KBM-7 (cell line): ENCODE results near the gene CRADD.
"Not testable (repeated sequence)": the region's sequence is repeated elsewhere in the genome, so short reads cannot be mapped to it uniquely, and the experiment has no call there.

Experiments
- DNase-seq: peaks from one replicate; pipeline ENCODE4 v3.0.0-alpha.2; 2015
- in situ Hi-C: fragments of 300-500 bp; cut with MboI; formaldehyde crosslinking; loops from 2 replicates; pipeline ENCODE4 v1.14.3; 2020; ENCODE audit warnings: low sequenced_read_pairs, low pct_unique_long_range_greater_than_20kb, mixed read lengths

The CRADD gene

DNA sequence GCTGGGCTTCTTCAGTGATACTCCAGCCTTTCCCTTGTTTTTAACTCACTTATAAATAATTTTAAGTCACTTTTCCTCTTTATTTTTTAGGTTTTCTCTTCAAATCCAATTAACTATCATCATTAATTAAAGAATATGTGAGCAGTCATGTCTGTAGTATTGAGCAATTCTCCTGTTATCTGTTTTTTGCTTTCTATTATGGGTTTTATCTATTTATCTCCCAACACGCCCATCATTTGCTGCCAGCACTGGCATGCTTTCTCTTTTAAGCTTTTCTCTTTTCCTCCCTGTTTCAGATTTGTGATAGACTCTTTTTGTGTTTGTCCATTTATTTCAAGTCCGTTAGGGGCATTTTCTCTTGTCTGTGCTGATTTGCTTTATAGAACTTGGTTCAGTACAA, 72.3 kb downstream of the CRADD start:
- in situ Hi-C loops, result no loop called here
- no peak for DNase-seq

GRCh38 chr12:93750056-93750455, 72.9 kb downstream of the CRADD start:
- in situ Hi-C loops, result loop anchor here (25.0 kb wide), 1 partner anchor 337 kb away; no protein-coding TSS in a partner anchor
- DNase-seq, result no peak

GRCh38 chr12:93751864-93752610, 74.9 kb downstream of the CRADD start:
- DNase-seq, result no peak
- in situ Hi-C loops, result loop anchor here (25.0 kb wide), 1 partner anchor 335 kb away; no protein-coding TSS in a partner anchor

- no peak for DNase-seq
- in situ Hi-C loops, result loop anchor here (25.0 kb wide), 1 partner anchor 334 kb away; no protein-coding TSS in a partner anchor
Measured at GRCh38 chr12:93753285-93753684, 76.1 kb downstream of the CRADD start.

DNA sequence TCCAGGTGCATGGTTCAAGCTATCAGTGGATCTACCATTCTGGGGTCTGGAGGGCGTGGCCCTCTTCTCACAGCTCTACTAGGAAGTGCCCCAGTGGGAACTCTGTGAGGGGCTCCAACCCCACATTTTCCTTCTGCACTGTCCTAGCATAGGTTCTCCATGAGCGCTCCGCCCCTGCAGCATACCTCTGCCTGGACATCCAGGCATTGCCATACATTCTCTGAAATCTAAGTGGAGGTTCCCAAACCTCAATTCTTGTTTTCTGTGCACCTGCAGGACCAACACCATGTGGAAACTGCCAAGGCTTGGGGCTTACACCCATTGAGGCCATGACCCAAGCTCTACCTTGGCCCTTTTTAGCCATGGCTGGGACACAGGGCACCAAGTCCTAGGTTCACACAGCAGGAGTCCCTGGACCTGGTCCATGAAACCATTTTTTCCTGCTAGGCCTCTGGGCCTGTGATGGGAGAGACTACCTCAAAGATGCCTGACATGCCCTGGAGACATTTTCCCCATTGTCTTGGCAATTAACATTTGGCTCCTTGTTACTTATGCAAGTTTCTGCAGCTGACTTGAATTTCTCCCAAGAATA, 76.8 kb downstream of the CRADD start:
- in situ Hi-C loops, result loop anchor here (25.0 kb wide), 1 partner anchor 333 kb away; no protein-coding TSS in a partner anchor
- no peak for DNase-seq

- DNase-seq, result not testable (repeated sequence)
- in situ Hi-C loops, result loop anchor here (25.0 kb wide), 1 partner anchor 332 kb away; no protein-coding TSS in a partner anchor
Measured at GRCh38 chr12:93754859-93755258, 77.7 kb downstream of the CRADD start.

GRCh38 chr12:93756288-93756687, 79.1 kb downstream of the CRADD start:
- no peak for DNase-seq
- in situ Hi-C loops, result loop anchor here (25.0 kb wide), 1 partner anchor 331 kb away; no protein-coding TSS in a partner anchor

GRCh38 chr12:93757792-93758694, 80.9 kb downstream of the CRADD start:
- in situ Hi-C loops, result loop anchor here (25.0 kb wide), 1 partner anchor 329 kb away; no protein-coding TSS in a partner anchor
- DNase-seq, result peak; percentile 89

DNA sequence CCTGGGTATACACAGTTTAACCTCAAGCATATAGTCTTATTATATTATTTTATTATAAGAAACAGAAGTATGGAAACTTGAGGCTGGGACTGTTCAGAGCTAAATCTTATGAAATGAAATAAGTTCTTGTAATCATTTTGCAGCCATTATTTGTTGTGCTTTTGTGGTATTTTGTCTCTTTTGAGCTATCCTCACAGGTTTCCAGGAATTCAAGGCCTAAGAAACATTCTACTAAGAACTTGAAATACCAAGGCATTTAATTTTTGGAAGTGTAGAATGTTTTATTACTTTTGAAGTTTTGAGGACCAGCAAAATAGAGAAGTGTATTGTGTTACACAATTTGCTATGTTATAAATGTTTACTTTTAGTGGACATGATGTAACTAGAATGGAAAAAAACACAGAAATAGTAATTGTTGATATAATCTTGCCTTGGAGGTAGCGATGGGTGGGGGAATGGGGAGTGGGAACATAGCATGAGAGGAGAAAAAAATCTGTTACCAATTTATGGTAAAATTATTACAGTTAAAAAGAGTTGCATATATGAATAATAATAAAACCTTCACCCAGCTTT, 81.7 kb downstream of the CRADD start:
- in situ Hi-C loops, result loop anchor here (25.0 kb wide), 1 partner anchor 328 kb away; no protein-coding TSS in a partner anchor
- peak; percentile 47 for DNase-seq

- in situ Hi-C loops, result loop anchor here (25.0 kb wide), 1 partner anchor 328 kb away; no protein-coding TSS in a partner anchor
- DNase-seq, result no peak
Measured at GRCh38 chr12:93759512-93760081, 82.4 kb downstream of the CRADD start.

DNA sequence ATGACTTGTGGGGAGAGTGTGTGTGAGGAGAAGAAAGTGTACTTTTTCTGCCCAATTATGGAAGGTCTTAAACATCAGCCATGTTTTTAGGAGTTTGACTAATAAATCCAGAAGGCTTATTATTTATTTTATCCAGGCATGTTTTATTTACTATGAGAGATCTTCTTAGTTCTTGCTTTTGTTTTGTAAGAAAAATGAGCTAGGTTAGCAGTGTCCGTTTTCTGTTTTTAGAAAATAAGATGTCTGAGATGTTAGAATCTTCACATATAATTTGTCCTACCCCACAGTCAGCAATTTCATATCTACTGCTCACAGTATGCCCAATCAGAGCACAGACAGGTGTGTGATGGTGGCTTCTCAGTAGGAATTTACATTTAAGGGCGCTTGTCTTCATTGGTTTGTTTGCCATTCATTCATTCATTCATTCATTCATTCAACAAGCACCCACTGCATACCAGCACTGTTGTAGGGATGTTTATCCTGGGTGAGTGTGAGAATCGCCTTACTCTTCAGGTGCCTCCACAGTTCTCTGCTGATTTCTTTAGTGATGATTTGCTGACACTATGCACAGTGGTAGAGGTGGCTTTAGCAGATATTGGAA, 83.2 kb downstream of the CRADD start:
- in situ Hi-C loops, result loop anchor here (25.0 kb wide), 1 partner anchor 327 kb away; no protein-coding TSS in a partner anchor
- DNase-seq, result no peak

GRCh38 chr12:93762059-93762719, 85.0 kb downstream of the CRADD start:
- DNase-seq, result no peak
- in situ Hi-C loops, result loop anchor here (25.0 kb wide), 1 partner anchor 325 kb away; no protein-coding TSS in a partner anchor

- in situ Hi-C loops, result loop anchor here (25.0 kb wide), 1 partner anchor 324 kb away; no protein-coding TSS in a partner anchor
Measured at GRCh38 chr12:93762912-93763553, 85.9 kb downstream of the CRADD start.

DNA sequence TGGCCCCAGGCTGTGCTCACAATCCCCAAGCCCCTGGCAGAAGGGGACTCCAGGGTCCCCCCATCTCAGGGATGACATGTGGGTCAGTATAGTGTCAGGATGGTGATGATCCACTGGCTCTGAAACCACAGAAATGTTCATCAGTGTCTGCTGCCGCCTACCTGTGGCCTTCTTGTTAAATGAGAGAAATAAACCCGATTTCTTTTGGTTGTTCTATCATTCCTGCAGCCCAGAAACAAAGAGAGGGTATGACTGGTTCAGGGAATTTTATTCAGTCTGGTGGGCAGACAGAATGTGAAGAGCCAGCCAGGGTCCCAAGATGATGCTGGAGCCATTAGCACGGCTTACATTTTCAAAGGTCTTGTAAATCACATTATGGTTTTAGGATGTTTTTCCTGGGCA, 86.6 kb downstream of the CRADD start:
- in situ Hi-C loops, result loop anchor here (25.0 kb wide), 1 partner anchor 324 kb away; no protein-coding TSS in a partner anchor
- peak; percentile 32 for DNase-seq

More at GRCh38 chr12:93762912-93763553, 85.9 kb downstream of the CRADD start:
- peak; percentile 45 for DNase-seq

GRCh38 chr12:93766371-93766770, 89.2 kb downstream of the CRADD start:
- in situ Hi-C loops, result loop anchor here (25.0 kb wide), 1 partner anchor 321 kb away; no protein-coding TSS in a partner anchor
- no peak for DNase-seq

DNA sequence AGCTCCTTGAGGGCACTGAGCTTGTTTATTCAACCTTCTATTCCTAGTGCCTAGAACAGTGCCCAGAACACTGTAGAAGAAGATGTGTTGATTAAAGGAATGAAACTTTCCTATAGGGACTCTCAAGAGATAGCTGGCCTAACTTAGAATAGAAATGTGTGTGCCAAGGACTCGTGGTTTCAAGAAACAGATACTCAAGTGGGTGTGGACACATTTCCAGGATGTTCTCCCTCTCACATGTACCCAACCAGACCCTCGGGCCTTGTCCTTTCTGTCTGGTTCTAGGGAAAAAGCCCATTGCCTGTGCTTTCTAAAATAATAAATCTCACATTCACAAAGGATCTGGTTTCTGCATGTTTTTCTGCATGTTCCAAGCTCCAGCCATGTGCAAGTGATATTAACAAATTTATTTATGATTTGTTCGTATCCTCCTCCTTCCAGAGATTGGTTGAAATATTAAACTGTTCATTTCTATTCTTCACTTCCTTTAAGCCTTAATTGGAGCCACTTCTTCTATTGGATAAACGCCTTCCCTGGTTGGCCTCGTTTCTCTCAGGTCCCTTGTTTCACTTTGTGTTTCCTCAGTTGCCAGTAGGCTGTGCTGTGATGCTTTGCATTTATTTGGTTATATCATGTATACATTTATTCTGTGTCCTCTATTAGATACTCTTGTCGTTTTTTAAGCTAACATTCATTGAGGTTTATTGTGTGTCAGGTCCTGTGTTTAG, 89.8 kb downstream of the CRADD start:
- in situ Hi-C loops, result loop anchor here (25.0 kb wide), 1 partner anchor 320 kb away; no protein-coding TSS in a partner anchor
- DNase-seq, result peak; percentile 75
